Fibroblast of peridontal ligament (primary cell): ENCODE data around the gene ADAM15.

ENCODE experiments used
- DNase-seq: peaks from one replicate; pipeline ENCODE4 v3.0.0-alpha.2; 2010; ENCODE audit errors: extremely low read depth

The ADAM15 gene

GRCh38 chr1:155012776-155013602, 38.1 kb upstream of the ADAM15 start:
- DNase-seq = no peak

- DNase-seq = no peak
These were observed 37.5 kb upstream of the ADAM15 start for GRCh38 chr1:155013632-155014031.

GRCh38 chr1:155014709-155015508, 36.2 kb upstream of the ADAM15 start:
- no peak for DNase-seq

GRCh38 chr1:155015527-155016230, 35.4 kb upstream of the ADAM15 start:
- no peak for DNase-seq

- no peak for DNase-seq
These were observed 34.8 kb upstream of the ADAM15 start for GRCh38 chr1:155016231-155016831.

- DNase-seq = peak; percentile 80
These were observed 33.8 kb upstream of the ADAM15 start for GRCh38 chr1:155017041-155017945.

- no peak for DNase-seq
These were observed 33.2 kb upstream of the ADAM15 start for GRCh38 chr1:155017946-155018316.

- peak; percentile 7 for DNase-seq
These were observed 32.3 kb upstream of the ADAM15 start for GRCh38 chr1:155018617-155019348.

- DNase-seq = no peak
These were observed 31.5 kb upstream of the ADAM15 start for GRCh38 chr1:155019377-155020245.

- DNase-seq = no peak
These were observed 28.8 kb upstream of the ADAM15 start for GRCh38 chr1:155022136-155022926.

GRCh38 chr1:155022927-155023236, 28.2 kb upstream of the ADAM15 start:
- DNase-seq = no peak

- DNase-seq = no peak
These were observed 27.5 kb upstream of the ADAM15 start for GRCh38 chr1:155023627-155024026.

GRCh38 chr1:155024315-155024714, 26.8 kb upstream of the ADAM15 start:
- no peak for DNase-seq

- DNase-seq = no peak
These were observed 25.0 kb upstream of the ADAM15 start for GRCh38 chr1:155026154-155026553.

GRCh38 chr1:155026588-155026987, 24.5 kb upstream of the ADAM15 start:
- DNase-seq = no peak

- no peak for DNase-seq
These were observed 21.4 kb upstream of the ADAM15 start for GRCh38 chr1:155029513-155030242.

- DNase-seq = no peak
These were observed 20.8 kb upstream of the ADAM15 start for GRCh38 chr1:155030243-155030795.

GRCh38 chr1:155030899-155031298, 20.2 kb upstream of the ADAM15 start:
- DNase-seq = no peak
